Stimulated activated CD8-positive, alpha-beta memory T cell treated with anti-CD3 and anti-CD28 coated beads, Interleukin-15, amount 100 ng/mL, for 4 hours (primary cell): ENCODE data around the gene SASS6.

ENCODE experiments used
- DNase-seq, 2 donors: peaks; one replicate each; pipeline ENCODE4 v3.0.0-alpha.2; 2020; ENCODE audit warnings: low read depth in 2 of 2

The SASS6 gene, protein sequence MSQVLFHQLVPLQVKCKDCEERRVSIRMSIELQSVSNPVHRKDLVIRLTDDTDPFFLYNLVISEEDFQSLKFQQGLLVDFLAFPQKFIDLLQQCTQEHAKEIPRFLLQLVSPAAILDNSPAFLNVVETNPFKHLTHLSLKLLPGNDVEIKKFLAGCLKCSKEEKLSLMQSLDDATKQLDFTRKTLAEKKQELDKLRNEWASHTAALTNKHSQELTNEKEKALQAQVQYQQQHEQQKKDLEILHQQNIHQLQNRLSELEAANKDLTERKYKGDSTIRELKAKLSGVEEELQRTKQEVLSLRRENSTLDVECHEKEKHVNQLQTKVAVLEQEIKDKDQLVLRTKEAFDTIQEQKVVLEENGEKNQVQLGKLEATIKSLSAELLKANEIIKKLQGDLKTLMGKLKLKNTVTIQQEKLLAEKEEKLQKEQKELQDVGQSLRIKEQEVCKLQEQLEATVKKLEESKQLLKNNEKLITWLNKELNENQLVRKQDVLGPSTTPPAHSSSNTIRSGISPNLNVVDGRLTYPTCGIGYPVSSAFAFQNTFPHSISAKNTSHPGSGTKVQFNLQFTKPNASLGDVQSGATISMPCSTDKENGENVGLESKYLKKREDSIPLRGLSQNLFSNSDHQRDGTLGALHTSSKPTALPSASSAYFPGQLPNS

DNA sequence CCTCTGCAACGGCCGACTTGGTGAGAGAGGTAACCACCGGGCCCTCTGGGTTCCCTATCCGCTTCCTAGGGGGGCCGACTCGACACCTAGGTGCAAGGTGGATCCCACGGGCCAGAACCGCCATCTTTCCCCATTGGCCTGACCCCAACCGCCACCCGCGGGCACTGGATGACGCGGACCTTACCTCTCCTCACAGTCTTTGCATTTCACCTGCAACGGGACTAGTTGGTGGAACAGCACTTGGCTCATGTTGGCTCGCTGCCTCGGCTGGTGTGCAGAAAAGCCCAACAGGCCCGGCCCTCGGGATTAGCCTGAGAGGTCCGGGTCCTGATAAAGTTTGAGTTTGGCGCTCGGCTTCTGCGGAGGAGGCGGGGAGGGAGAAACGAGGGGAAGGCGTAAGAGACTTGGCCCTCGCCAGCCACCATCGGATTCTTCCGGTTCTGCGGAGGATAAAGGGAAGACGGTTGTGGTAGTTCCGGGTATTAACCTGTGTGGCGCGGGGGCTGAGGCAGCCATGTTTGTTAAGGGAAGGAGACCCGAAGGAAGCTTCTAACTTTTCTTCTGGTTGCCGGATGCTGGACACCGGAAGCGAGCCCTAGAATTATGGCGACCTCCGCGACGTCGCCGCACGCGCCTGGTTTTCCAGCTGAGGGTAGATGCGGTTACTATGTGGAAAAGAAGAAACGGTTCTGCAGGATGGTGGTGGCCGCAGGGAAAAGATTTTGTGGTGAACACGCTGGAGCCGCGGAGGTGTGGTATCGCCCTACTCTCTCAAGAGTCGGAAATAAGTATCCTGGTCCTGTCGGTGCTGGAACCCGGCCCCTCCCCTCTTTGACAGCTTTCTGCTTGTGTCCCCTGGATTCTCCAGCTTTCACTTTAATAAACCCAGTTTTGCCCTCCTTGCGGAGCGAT lies at the start of gene SASS6, which contains the start of gene TRMT13:
Gene SASS6, minus strand, starts transcription at position 365 of the 912 bp plus-strand sequence. Its CDS starts 116 bp downstream, at position 249.
Gene TRMT13, plus strand, starts transcription at position 598 of the 912 bp plus-strand sequence. Its CDS starts 6 bp downstream, at position 604.
- DNase-seq: peak; percentile 82 to 94

DNA sequence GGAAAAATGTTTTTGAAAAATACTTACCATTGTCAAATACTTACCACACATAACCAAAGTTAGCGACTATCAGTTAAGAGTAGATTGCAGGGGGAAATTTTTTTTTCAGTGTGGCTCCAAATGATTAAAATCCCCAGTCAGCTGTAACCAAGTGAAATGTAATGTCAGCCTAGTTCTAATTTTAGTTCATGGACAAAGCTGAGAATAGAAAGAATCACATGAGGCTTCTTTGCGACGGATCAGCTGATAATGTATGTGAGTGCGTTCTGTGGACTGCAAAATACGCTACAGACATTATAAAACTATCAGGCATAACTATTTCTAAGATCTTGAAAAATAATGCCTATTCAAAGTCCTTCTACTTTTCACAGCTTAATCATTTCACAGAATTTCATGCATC lies 45.4 kb upstream of the SASS6 start, which contains the start of gene LRRC39:
Gene LRRC39, minus strand, starts transcription at position 166 of the 400 bp plus-strand sequence. CDS start 9,740 bp downstream, outside the sequence.
- DNase-seq: no peak

DNA sequence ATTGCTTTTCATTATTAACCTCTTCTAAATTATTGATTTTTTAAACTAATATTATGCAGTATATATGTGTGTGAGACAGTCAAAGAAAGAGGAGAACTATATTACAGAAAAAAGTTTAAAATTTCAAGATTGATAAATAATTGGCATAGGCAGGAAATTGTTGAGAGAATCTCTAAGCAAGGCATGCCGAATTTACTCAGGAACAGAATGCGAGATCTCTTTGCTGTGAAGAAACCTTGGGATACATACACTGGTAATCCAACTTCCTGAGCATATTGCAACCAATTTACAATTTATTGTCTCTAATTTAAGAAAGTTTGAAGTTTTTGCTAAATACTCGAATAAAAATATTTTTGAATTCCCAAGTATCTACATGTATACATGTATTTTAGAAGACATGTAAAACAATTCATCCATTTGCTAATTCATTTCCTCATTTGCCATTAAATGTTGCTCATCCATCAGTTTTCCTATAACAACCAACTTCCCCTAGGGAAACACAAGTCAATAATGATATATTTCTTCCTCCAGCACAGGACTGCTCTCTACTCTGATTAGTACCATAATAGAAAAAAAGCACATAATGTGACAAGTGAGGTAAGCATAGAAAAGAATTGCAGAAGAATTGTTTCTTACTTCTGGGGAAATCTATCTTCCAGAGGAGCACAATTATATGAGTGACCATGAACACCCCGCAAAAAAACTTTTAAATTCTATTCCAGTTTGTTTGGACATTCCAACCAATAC lies 44.7 kb upstream of the SASS6 start:
- DNase-seq: no peak

DNA sequence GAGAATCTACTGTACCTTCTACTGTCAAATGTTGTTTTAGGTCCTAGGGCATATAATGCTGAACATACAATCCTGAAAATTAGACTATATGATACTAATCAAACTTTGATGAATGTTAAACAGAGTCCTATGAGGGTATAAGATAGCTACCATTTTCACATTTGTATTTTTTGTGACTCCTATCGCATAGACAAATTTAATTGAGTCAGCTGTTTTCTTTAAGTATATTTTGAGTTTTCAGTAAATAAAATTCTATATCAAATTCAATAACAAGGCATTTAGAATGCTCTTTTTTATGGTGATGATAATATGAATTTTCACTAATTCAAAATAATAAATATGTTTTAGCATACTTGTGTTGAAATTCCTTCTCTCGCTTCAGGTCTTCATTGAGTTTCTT lies 35.3 kb upstream of the SASS6 start:
- no peak for DNase-seq

DNA sequence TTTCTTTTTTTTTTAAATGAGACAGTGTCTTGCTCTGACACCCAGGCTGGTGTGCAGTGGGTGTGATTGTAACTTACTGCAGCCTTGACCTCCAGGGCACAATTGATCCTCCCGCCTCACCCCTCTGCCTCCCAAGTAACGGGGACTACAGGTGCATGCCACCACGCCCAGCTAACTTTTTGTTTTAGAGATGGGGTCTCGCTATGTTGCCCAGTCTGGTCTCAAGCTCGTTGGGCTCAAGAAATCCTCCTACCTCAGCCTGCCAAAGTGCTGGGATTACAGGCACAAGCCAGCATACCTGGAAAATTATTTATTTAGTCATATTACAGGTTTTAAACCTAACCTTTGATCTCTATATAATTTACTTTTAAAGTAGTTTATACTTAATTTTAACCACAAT lies 32.0 kb upstream of the SASS6 start:
- DNase-seq: no peak

DNA sequence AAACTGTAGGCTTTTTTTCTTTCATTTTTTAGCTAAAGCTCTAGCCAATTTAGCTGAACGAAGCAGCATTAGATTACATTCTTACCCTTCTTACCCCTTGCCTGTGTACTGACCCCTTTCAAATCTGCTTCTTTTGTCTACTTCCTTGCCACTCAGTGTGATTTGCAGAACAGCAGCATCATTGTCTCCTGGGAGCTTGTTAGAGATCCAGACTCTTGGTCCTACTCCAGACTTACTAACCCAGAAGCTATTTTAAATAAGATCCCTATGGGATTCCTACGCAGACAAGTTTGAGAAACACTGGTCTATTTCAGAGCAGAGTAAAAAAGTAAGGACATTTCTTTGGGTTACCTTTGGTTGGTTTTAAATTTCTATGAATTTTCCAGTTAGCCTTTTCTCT lies 31.5 kb upstream of the SASS6 start:
- no peak for DNase-seq

DNA sequence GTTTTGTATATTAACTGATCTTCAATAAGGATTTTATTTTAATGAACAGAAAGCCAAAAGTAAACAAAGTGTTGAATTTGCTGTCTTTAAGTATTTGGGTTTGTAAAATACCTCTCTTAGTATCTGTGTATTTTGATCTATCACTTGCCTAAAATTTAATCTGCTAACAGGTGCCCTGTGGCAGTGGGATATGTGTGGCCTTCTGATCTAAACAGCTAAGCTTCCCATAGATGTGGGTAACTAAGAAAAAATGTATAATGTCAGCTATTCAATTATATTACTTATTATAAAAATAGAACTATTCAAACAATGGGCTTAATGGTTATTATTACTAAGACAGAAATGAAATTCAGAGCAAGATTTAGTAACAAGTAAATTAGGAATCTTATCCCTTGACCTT lies 30.2 kb upstream of the SASS6 start:
- no peak for DNase-seq

DNA sequence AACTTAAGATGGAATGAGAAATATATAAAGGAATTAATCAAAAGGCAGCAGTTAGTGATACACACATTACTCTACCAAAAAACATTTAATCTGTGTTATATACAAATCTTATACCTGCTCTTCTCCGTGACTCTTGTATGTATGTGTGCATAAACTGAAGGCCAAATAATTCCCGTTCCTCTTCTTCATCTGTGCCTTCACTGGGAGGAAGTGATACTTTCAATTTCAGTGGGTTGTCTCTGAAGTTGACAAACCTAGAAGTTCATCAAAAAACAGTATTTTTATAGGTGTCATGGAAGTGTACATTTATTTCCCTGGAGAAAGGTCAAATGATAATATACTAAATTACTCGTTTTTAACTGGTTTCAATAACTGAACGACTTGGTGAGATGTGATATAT lies 19.5 kb upstream of the SASS6 start:
- no peak for DNase-seq

DNA sequence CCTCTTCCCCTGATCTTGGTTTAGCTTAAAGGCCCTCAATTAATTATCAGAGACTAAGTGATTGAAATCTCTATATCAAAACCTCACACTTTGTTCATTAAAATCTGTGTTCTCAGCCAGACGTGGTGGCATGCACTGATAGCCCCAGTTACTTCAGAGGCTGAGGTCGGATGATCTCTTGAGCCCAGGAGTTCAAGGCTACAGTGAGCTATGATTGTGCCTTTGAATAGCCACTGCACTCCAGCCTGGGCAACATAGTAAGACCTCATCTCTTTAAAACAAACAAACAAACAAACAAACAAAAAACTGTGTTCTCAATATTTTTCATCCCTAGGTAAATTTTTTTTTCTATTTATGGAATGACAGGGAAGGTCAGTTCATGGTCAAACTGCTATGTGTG lies 18.9 kb upstream of the SASS6 start:
- no peak for DNase-seq

DNA sequence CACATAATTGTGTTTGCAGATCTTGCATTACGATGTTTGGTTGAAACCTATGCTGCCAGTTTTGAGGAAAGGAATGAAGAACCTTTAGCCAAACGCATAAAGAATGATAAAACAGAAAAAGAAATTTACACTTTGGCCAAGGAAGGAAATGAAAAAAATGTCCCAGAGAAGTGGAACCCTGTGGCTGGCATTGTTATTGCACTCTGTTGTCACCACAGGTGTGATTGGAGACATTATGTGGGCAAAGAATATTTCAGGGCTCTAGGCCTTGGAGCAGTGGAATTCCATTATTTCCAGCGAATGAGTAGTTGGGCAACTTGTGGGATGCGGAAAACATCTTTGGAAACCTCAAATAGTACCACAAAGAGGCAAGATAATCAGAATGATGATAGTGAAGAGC lies 15.1 kb upstream of the SASS6 start:
- DNase-seq: no peak

DNA sequence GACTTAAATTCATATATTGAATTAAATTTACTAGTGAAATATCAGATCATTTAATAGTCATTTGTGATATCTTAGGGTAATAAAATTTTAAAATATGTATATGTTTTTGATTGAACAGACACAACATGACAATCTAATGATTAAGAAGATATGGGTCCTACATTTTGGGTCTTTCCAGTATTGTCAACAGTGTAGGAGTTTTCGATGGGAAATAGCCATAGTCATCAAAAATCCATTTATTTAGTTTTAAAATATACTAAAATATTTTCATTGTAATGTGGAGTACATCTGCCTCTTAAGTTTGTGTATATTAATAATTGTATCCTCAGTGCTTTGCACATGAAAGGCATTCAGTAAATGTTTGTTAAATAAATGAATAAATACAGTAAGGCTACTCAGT lies 14.2 kb upstream of the SASS6 start:
- no peak for DNase-seq

DNA sequence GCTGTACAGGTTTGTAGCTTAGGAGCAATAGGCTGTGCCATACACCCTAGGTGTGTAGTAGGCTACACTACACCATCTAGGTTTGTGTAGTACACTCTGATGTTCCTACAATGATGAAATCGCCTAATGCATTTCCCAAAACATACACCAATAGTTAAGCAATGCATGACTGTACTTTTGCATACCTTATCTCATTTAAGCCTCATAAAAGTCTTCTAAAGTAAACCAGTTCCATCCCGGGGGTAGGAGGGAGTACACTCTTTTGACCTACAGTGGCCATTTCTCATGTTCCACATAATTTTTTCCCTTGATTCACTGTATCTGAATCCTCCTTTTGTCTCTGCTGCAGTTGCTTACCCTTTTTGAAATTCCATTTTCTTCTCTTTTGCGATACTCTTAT lies 12.4 kb upstream of the SASS6 start:
- no peak for DNase-seq

DNA sequence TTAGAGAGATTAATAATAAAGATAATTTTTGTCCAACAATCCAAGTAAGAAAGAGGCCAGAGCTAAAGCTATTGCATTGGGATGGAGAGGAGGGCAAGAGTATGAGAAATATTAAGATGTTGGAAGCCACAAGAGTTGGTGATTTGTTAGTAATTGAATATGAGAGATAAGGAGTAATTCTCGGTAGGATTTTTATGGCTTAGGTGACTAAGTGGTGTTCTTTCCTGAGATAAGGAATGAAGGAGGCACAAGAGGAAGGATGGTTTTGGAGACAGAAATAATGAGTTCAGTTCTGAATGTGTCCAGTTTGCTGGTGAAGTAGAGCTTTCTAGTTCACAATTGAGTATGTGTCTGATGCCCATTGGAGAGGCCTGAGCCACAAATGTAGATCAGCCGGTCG lies 9.6 kb upstream of the SASS6 start:
- DNase-seq: no peak

DNA sequence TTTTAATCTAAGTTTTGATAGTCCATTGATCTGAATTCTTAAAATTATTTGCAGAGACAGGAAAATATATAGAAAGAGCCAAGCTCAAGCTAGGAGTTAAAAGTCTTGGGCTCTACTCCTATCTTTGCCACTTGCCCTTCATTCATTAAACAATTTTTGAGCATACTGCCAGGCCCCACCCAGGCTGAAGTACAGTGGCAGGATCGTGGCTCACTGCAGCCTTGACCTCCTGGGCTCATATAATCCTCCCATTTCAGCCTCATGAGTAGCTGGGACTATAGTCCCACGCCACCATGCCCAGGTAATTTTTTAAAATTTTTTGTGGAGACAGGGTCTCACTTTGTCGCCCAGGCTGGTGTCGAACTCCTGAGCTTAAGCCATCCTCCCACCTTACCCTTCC lies 8.5 kb upstream of the SASS6 start:
- no peak for DNase-seq

DNA sequence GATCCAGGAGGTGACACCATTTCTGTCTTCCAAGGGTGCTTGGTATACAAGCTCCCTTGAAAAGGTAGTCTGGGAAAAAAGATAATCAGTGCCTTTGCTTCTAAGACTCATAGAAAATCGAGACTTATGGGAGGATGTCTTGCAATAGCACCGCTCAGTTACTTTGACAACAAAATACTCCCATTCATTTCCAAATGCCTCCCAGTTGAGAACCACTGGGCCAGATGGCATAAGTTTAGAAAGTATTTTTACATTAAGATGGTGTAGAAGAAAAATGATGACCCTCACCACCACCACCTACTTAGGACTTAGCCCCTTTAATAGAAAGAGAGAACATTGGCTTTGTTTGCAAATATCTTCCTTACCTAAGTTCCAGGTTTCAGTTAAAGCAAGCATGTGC lies 4.9 kb upstream of the SASS6 start:
- DNase-seq: no peak

DNA sequence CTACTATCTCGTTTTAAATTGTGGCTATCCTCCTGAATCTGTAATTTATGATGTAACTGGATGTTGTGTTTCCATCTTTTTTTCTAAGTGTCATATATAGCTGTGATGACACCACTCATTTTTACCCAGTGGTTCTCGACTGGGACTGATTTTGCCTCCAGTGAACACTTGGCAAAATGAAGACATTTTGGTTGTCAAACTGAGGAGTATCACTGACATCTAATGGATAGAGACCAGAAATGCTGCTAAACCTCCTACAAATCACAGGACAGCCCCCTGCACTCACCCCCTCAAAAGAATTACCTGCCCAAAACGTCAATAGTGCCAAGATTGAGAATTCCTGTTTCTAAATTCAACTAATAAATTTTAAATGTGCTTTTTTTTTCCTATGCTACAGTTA lies 2.1 kb upstream of the SASS6 start:
- DNase-seq: no peak

DNA sequence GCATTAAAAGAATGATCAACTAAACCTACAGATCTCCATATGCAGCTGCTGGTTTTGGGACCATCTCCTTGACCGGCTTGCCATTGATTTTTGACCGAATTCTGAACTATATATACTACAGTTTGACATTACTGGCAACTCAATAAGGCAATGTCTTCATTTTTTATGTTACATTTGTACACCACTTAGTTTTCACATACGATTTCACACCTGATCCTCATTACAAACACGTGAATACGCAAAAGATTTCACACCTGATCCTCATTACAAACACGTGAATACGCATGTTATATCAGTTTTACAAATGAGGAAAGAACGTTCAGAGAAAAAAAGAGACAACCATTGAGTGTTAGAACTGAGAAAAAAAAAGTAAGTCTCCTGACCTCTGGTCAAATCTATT lies 1.1 kb downstream of the SASS6 start:
- no peak for DNase-seq

DNA sequence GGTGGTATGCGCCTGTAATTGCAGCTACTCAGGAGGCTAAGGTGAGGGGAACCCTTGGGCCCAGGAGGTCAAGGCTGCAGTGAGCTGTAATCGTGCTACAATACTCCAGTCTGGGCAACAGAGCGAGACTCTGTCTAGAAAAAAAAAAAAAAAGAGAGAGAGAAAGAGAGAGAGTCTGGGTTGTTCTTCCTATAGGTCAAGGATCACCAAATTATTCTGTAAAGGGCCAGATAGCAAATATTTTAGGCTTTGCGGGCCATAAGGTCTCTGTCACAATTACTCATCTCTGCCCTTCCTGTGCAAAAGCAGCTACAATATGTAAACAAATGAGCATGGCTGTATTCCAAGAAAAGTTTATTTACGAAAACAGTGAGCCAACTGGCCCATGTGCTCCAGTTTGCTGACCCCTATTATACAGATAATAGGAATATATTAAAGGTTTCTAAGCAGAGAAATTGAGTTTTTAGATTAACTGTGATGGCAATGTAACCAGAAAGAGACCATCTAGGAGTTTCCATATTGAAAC lies 2.1 kb downstream of the SASS6 start:
- no peak for DNase-seq

DNA sequence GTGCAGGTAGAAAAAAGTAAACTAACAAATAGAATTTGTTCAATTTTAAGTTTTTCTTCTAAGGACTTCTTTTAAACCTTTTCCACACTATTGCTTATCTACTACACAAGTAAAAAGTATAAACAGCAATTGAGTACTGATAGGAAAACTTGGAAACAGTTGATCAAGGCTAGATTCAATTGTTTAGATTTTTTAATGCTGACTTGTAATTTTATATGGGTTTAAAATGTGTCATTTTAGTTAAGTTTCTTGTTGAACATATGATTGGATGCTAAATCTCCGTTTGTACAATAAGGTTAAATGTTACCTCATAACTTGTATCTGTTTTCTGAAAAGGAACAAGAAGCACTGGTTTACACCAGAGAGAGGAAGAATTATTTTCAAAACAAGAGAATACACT lies 5.5 kb downstream of the SASS6 start:
- no peak for DNase-seq

DNA sequence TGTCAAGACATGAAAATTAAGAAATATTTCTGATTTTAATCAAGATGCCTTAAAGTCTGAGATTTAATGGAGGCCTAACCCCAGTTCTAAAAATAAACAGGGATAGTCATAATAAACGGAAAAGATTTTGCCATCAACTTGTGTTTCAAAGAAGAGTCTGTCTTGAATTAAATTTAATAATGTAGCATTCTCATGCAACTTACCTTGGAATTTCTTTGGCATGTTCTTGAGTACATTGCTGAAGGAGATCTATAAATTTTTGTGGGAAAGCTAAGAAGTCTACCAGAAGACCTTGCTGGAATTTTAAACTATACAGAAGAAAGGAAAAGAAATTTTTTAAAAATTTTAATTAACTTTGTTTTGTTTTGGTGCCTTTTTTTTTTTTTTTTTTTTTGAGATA lies 10.6 kb downstream of the SASS6 start:
- no peak for DNase-seq

DNA sequence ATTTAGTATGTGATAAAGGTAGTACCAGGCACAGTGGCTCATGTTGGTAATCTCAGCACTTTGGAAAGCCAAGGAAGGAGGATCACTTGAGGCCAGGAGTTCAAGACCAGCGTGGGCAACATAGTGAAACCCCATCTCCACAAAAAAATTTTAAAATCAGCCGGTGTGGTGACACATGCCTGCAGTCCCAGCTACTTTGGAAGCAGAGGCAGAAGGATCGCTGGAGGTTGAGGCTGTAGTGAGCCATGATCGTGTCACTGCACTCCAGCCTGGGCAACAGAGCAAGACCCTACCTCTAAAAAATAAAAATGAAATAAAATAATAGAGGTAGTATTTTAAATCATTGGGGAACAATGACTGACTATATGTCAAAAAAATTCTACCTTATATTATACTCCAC lies 17.2 kb downstream of the SASS6 start:
- DNase-seq: no peak
